PC-3 (cell line): ENCODE data around the gene KCNG4. TPM values are rescaled to one million over a fixed set of nuclear protein-coding genes. Genes with fewer than 3 reads are reported as not detected.
"Not testable (repeated sequence)": the region's sequence is repeated elsewhere in the genome, so short reads cannot be mapped to it uniquely, and the experiment has no call there.

Source experiments
- ATAC-seq: fragments of 200-7000 bp; cut with Tn5 transposase; 2 replicates; pipeline ENCODE4 v1.9.1; 2020; ENCODE audit warnings: mild to moderate bottlenecking, moderate library complexity
- BruUV-seq: library from RNA; stranded (reverse); fragments of 400-500 nt; replicated peaks from 2 replicates; lab custom pipeline; 2021; lab: Mats Ljungman, UMichigan
- CTCF ChIA-PET: fragments of 300-600 bp; sonication (Branson Sonifier 250); formaldehyde crosslinking; loops from one replicate; lab custom pipeline; 2022; ENCODE audit warnings: antibody characterized with exemption; lab: Charles Lee
- POLR2A ChIA-PET: fragments of 300-600 bp; sonication (Branson Sonifier 250); formaldehyde crosslinking; loops from one replicate; lab custom pipeline; 2022; ENCODE audit warnings: antibody characterized with exemption; ENCODE audit not compliant: unreplicated experiment; lab: Charles Lee
- DNase-seq: peaks from one replicate; pipeline ENCODE4 v3.0.0-alpha.2; 2015
- H2AFZ ChIP-seq: fragments of 300-600 bp; sonication (generic); 2 replicates; pipeline ENCODE4 v1.6.0; 2016; ENCODE audit warnings: antibody characterized with exemption, low read length
- H3F3A ChIP-seq: fragments of 300-600 bp; sonication (generic); one replicate; pipeline ENCODE4 v1.6.0; 2017; ENCODE audit warnings: antibody characterized with exemption, low read length, control low read depth, mild to moderate bottlenecking; ENCODE audit not compliant: unreplicated experiment
- H3K27ac ChIP-seq: fragments of 300-600 bp; sonication (generic); 2 replicates; pipeline ENCODE4 v1.5.1; 2016; ENCODE audit warnings: mild to moderate bottlenecking, low read length
- H3K27me3 ChIP-seq: fragments of 300-600 bp; sonication (generic); 2 replicates; pipeline ENCODE4 v1.6.1; 2016; ENCODE audit warnings: low read length, mixed read lengths
- H3K36me3 ChIP-seq: fragments of 300-600 bp; sonication (generic); 2 replicates; pipeline ENCODE4 v1.6.1; 2016; ENCODE audit warnings: low read depth, mixed run types, low read length, mixed read lengths
- H3K4me1 ChIP-seq: fragments of 300-600 bp; sonication (generic); 2 replicates; pipeline ENCODE4 v1.5.1; 2016; ENCODE audit warnings: low read length; ENCODE audit not compliant: insufficient read depth
- H3K4me2 ChIP-seq: fragments of 300-600 bp; sonication (generic); 2 replicates; pipeline ENCODE4 v1.6.0; 2016; ENCODE audit warnings: low read length
- H3K4me3 ChIP-seq: fragments of 300-600 bp; sonication (generic); 2 replicates; pipeline ENCODE4 v1.5.1; 2016; ENCODE audit warnings: mild to moderate bottlenecking, low read length, mixed read lengths
- H3K79me2 ChIP-seq: fragments of 300-600 bp; sonication (generic); 2 replicates; pipeline ENCODE4 v1.6.1; 2017; ENCODE audit warnings: low read length, mixed read lengths
- H3K9ac ChIP-seq: fragments of 300-600 bp; sonication (generic); 2 replicates; pipeline ENCODE4 v1.6.0; 2016; ENCODE audit warnings: mild to moderate bottlenecking, low read length
- H3K9me2 ChIP-seq: fragments of 300-600 bp; sonication (generic); replicated peaks from 2 replicates; pipeline ENCODE4 v1.6.1; 2016; ENCODE audit warnings: mixed run types, low read length, mixed read lengths
- H3K9me3 ChIP-seq: fragments of 300-600 bp; sonication (generic); 2 replicates; pipeline ENCODE4 v1.6.1; 2016; ENCODE audit warnings: low read length, mixed read lengths
- H4K20me1 ChIP-seq: fragments of 300-600 bp; sonication (generic); 2 replicates; pipeline ENCODE4 v1.6.1; 2016; ENCODE audit warnings: low read length, mixed read lengths
- CTCF ChIP-seq: fragments of 300-600 bp; sonication (generic); conservative IDR thresholded peaks from 2 replicates; pipeline ENCODE4 v1.5.1; 2017; ENCODE audit warnings: antibody characterized with exemption, low read depth, mild to moderate bottlenecking, low read length
- EZH2 ChIP-seq: fragments of 300-600 bp; sonication (generic); IDR thresholded peaks from one replicate; pipeline ENCODE4 v1.6.1; 2017; ENCODE audit warnings: antibody characterized with exemption, mild to moderate bottlenecking, low read length; ENCODE audit not compliant: unreplicated experiment
- EZH2phosphoT487 ChIP-seq: fragments of 300-600 bp; sonication (generic); IDR thresholded peaks from 2 replicates; pipeline ENCODE4 v1.6.1; 2018; ENCODE audit warnings: mild to moderate bottlenecking, antibody characterized with exemption, low read length, borderline replicate concordance
- intact Hi-C: fragments of 100-400 bp; cut with micrococcal nuclease; formaldehyde crosslinking; loops from 2 replicates; pipeline ENCODE4 v1.9.0; 2023
- total RNA-seq: library from RNA; depleted of rRNA; stranded (reverse); fragments of >200 nt; gene quantifications from 2 replicates; pipeline ENCODE4 v1.2.3, GENCODE V29; 2014

KCNG4 gene
- total RNA-seq, 1 experiment from 2014 or later, result 0.04 TPM

- Histone ChIP-seq H3K27me3 (no peaks in the 10 kb centered on the region), H4K20me1 (no peaks in the 10 kb centered on the region), H3K9me3 (no peaks in the 10 kb centered on the region), H3K27ac (no peak overlapping the region), H3K9ac (no peak overlapping the region), H3K4me2 (no peak overlapping the region), H3F3A (no peaks in the 10 kb centered on the region), H3K9me2 (no peaks in the 10 kb centered on the region), H2AFZ (no peak overlapping the region), H3K79me2 (no peaks in the 10 kb centered on the region), H3K36me3 (no peaks in the 10 kb centered on the region), H3K4me1 (peaks cover 2% of the 10 kb centered on the region; the same call in 1 of the 2 replicates), H3K4me3 (no peak overlapping the region)
- ATAC-seq, result no peak
- no peak for DNase-seq
- ChIA-PET POLR2A (no interaction called here), CTCF (no interaction called here)
- no TSS peak for BruUV-seq
- intact Hi-C loops, result no loop called here
- no peak for TF ChIP-seq EZH2
- no peak for TF ChIP-seq CTCF
- TF ChIP-seq EZH2phosphoT487, result no peak
These were observed 21.5 kb downstream of the KCNG4 start for GRCh38 chr16:84218176-84218823.

- ATAC-seq, H3K9me2 ChIP-seq, H4K20me1 ChIP-seq, H3K9ac ChIP-seq, H3K27me3 ChIP-seq, intact Hi-C loops, H3K4me2 ChIP-seq, H2AFZ ChIP-seq, H3K79me2 ChIP-seq, H3F3A ChIP-seq, H3K27ac ChIP-seq, H3K36me3 ChIP-seq, POLR2A ChIA-PET, BruUV-seq, DNase-seq, H3K4me1 ChIP-seq, H3K4me3 ChIP-seq, H3K9me3 ChIP-seq: not testable (repeated sequence)
- CTCF ChIA-PET, result interaction anchor here (0.7 kb wide), 1 partner anchor 30 kb away, joined by 3 read pairs; the partner anchor contains the start of gene TAF1C
These were observed 23.7 kb downstream of the KCNG4 start for GRCh38 chr16:84216144-84216543.

GRCh38 chr16:84215531-84215930 lies 24.3 kb downstream of the KCNG4 start:
- POLR2A ChIA-PET, result no interaction called here

More at GRCh38 chr16:84215531-84215930, 24.3 kb downstream of the KCNG4 start:
- Histone ChIP-seq H3K9me3 (no peaks in the 10 kb centered on the region), H3K4me2 (no peak overlapping the region), H3K27me3 (no peaks in the 10 kb centered on the region), H3K79me2 (no peaks in the 10 kb centered on the region), H4K20me1 (no peaks in the 10 kb centered on the region), H2AFZ (no peak overlapping the region), H3K4me1 (no peaks in the 10 kb centered on the region), H3K9ac (no peak overlapping the region), H3F3A (no peaks in the 10 kb centered on the region), H3K36me3 (no peaks in the 10 kb centered on the region), H3K4me3 (no peak overlapping the region), H3K9me2 (no peaks in the 10 kb centered on the region), H3K27ac (no peak overlapping the region)
- intact Hi-C loops, result no loop called here
- DNase-seq (no peak), ATAC-seq (no peak)
- BruUV-seq, result no TSS peak
- CTCF ChIA-PET, result no interaction called here
- TF ChIP-seq EZH2phosphoT487 (no peak), CTCF (no peak), EZH2 (no peak)
